GM21619 (cell line): ENCODE results near the gene GSG1L.
"Not testable (repeated sequence)": the region's sequence is repeated elsewhere in the genome, so short reads cannot be mapped to it uniquely, and the experiment has no call there.

Source experiments
- ATAC-seq: cut with Tn5 transposase; IDR thresholded peaks from one replicate; pipeline ENCODE4 v1.9.1; 2021; ENCODE audit not compliant: unreplicated experiment

Gene GSG1L

DNA sequence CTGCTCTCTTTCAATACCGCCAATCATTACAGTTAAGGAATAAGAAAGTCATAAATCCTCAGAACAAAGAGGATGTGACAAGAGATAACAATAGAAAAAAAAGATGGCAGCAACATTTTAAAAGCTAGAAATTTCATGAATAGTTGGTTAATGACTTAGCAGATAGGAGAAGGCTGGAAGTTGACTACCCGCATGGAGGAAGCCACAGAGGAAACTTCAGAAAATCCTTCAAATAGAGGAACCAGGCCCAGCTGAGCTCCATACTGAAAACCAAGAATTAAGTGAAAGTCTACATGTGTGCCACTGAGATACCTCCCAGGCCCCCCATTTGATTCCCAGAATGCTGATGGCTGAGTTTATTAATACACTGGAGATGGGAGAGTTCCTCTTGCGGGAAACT lies 109.3 kb downstream of the GSG1L start:
- ATAC-seq: no peak

DNA sequence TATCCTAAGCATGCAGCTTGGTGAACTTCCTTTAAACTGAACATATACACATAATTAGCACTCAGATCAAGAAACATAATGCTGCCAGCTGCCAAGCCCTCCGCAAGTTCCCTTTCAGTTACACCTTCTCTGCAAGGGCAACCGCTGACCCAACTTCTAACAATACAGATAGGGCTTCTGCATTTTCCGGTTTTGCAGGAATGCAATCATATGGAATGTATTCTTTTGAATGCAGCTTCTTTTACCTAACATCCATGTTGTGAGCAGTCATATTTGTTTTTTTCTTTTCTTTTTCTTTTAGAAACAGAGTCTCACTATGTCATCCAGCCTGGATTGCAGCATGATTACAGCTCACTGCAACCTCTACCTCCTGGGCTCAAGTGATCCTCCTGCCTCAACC lies 110.7 kb downstream of the GSG1L start:
- no peak for ATAC-seq

DNA sequence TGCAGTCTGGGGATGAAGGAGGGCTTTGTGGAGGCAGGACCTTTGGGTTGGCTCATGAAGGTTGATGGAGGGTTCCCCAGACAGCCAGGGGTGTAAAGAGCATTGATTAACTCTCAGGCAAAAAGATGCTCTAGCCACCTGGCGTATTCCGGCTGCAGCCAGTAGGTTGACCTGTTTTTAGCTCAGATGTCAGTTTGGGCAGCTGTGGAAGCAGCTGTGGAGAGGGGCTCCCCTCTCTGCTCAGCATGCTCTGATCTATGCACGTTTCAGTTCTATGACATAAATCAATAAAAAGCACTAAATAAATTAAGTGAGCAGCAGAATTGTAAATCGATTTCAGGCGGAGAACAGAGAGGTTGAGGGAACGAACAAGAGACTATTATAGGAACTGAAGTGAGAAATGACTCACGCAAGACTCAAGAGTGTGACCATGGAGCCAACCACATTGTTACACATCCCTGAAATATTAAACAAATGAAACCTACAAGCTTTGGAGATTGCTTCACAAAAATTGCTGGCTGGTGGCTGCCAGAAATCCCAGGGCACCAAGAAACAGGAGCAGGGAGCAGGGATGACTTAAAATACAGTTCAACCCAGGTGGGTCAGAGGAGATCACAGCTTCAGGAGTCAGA lies 111.9 kb downstream of the GSG1L start:
- no peak for ATAC-seq

DNA sequence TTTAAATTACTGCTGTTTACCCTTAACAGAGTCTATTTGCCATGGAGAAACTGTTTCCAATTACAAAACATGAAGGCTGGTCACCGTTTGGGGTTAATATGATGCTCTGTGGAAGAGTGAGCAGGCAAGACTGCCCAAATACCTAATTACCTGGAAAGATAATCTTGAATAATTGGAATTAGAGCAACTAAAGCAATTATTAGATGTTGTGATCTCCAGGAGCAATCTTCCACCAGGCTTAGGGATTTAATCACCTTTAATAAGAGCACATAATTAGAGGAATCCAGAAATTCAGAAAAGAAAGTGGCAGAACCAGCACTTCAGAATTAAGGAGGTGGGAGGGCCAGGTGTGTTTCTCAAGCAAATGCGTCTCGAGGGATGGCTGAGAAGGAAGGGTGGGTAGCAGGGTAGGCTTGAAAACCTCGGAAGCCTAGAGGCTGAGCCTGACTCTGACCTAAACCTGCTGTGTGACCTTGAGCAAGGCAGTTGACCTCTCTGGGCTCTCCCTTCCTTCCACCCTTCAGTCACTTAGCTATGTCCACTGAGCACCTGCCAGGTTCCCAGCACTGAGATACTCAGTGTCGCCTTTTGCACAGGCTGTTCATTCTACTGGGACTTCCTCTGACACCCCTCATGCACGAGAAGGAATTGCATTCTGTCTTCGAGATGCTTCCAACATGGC lies 113.2 kb downstream of the GSG1L start:
- no peak for ATAC-seq

DNA sequence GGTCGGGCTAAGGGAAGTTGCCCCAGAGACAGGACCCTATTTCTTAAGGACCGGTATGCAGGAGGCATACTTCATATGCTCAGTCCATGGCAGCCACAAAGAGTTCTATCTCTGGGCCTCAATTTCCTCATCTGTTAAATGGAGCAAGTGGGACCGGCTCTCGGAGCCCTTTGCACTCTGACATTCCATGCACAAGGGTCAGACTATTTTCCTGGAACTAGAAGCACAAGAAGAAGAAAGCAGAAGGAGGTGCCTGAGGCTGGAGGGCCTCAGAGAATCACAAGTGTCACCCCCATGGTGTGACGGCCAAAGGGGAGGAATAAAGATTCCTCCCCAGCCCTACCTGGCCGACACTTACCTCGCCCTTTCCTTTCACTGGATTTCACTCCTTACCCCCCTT lies 115.8 kb downstream of the GSG1L start:
- ATAC-seq: no peak

DNA sequence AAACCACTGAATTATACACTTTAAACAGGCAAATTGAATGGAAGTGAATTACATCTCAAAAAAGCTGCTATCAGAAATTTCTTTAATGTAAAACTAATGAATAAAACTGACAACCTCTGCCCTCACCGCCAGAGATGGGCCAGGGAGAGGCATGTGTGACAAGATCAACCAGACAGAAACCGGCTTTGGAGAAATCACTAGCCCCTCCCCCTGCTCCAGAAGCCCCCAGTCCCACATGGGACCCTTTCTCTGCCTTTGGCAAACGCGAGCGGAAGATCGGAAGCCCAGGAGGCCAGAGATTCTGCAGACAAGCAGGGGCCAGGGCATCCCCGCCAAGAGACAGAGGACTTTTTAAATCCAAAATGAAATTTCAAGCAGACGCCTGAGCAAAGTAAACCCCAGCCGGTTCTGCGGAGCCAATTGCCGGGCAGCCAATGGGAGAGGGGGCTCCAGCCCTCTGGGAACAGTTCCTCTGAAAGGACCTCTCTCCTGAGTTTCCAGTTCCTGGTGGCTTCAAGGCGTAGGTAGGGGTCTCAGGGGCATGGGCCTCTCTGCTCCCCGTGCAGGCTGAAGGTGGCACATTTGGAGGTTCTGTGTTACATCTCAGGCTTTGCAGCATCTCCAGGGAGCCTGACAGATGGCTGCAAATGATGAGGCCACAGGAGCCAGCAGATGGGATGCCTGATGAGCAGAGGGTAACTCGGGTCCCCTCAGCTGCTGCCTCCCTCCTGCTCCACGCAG lies 118.1 kb downstream of the GSG1L start:
- no peak for ATAC-seq

DNA sequence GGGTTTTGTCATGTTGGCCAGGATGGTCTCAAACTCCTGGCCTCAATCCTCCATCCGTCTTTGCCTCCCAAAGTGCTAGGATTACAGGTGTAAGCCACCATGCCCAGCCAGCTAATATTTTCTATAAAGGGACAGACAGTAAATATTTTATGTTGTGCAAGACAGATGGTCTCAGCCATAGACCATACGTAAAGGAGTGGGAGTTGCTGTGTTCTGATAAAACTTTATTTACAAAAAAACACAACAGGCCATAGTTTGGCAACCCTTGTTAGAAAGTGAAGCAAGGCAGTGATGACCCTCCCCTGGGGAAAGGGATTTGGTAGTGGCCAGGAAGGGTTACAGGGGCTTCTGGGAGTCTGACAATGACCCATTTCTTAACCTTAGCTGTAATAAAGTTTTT lies 119.7 kb downstream of the GSG1L start:
- no peak for ATAC-seq

DNA sequence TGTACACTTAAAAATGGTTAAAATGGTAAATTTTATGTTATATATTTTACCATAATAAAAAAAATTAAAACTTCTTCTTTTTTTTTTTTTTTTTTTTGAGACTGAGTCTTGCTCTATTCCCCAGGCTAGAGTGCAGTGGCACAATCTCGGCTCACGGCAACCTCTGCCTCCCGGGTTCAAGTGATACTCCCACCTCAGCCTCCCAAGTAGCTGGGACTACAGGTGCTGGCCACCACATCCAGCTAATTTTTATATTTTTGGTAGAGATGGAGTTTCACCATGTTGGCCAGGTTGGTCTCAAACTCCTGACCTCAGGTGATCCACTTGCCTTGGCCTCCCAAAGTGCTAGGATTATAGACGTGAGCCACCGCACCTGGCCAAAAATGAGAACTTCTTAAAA lies 121.4 kb downstream of the GSG1L start:
- not testable (repeated sequence) for ATAC-seq

DNA sequence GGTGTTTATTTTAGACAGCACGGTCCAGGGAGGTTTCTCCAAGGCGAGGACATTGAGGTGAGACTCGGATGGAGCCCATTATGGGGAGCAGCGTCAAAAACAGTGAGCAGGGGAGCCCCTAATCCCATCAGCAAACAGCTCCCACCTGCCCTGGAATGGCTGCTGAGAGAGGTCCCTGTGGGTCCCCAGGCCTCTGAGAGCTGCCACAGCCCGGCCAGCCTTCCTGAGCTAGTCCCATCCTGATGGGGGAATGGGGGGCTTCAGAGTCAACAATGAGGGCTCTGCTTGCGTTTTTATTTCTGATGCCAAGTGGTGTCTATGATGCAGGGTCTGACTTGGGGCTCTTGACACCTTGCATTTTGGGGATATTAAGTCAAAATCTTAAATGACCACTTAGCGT lies 128.4 kb downstream of the GSG1L start:
- no peak for ATAC-seq

DNA sequence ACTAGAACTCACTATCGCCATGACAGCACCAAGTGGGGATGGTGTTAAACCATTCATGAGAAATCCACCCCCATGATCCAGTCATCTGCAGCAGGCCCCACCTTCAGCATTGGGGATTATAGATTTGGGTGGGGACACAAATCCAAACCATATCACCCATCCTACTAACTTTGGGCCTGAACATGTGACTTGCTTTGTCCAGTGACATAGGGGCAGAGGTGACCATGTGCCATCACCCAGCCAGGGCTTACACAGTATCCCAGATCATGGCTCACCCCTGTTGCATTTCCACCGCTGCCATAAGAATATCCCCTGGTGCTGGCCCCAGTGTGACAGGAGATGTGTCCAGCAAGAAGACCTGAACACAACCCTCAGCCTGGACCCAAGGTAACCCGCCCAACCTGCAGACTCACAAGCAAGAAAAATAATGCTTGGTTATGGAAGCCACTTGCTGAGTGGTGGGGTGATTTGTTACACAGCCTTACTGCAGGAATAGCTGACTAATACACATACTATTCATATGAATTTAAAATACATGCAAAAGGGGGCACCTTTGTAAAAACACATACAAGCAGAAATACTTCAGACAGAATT lies 130.9 kb downstream of the GSG1L start:
- no peak for ATAC-seq

DNA sequence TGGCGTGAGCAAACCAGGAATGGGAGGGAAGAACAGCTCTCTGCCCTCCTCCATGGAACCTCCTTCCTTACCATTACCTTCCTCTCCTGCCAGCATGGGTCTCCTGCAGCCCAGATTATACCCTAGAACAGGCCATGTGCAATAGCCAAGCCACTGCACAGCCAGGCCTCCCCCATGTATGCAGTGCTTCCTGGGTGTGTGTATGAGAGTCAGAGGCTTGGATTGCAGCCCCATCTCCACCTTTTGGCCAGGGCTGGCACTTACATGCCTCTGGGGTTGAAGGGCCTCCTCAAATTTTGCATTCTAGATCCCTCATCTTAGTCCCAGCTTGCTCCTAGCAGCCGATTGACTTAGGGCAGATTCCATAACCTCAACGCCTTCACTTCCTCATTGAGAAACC lies 133.7 kb downstream of the GSG1L start:
- ATAC-seq: no peak

DNA sequence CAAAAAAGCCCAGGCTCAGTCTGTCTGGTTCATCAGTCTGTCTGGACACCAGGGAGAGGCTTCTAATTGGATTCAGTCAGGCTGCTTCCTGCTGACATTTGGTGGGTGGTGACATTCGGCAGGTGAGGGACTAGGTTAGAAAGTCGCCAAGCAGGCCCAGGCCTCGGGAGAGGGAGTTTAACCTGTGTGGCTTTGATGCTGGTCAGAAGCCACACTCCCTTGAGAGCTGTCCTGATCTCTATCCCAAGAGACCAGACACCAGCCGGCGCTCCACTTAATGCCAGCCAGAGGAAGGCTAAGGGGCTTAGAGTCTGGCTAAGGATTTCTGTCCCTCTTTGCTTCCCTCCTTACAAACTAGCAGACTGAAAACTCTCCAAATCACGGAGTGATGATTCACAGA lies 135.0 kb downstream of the GSG1L start:
- ATAC-seq: no peak

DNA sequence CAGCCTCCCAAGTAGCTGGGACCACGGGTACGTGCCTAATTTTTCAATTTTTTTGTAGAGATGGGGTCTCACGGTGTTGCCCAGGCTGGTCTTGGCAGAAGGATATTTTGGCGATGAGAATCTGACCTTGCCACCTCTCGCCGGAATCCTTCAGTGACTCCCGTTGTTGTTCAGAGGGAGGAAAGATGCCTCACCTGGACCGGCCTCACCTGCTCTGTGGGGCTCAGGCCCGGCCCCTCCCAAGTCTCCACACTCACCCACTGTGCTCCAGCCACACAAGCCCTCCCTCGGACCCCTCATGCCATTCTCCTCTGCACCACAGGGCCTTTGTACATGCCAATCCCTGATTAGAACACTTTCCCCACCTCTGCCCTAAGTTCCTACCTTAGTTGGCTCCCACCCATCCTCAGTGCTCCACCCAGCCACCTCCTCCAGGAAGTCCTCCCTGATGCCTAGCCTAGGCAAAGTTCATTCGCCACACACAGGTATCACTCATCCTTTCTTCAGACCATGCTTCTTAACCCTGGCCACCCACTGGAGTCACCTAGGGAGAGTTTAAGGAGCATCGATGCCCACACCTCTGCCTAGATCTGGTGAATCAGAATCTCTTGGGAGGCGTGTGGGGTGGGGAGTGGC lies 136.1 kb downstream of the GSG1L start:
- no peak for ATAC-seq

DNA sequence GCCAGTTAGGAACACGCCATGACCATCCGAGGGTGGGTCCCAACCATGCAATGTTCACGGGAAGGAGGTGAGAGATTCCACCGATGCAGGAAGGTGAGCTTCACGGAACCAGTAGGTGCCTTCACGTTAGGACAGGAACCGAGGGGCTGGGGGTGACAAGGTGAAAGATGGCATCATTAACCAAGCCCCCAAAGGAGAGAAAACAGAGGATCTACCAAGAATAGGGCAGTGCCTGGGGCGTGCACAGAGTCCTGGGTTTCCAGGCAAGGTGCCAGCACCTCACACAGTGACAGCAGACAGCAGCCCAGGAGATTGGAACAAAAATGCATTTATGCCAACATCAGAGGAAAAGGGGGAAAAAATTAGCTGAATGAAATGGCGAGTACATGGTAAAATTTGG lies 137.9 kb downstream of the GSG1L start:
- ATAC-seq: no peak

DNA sequence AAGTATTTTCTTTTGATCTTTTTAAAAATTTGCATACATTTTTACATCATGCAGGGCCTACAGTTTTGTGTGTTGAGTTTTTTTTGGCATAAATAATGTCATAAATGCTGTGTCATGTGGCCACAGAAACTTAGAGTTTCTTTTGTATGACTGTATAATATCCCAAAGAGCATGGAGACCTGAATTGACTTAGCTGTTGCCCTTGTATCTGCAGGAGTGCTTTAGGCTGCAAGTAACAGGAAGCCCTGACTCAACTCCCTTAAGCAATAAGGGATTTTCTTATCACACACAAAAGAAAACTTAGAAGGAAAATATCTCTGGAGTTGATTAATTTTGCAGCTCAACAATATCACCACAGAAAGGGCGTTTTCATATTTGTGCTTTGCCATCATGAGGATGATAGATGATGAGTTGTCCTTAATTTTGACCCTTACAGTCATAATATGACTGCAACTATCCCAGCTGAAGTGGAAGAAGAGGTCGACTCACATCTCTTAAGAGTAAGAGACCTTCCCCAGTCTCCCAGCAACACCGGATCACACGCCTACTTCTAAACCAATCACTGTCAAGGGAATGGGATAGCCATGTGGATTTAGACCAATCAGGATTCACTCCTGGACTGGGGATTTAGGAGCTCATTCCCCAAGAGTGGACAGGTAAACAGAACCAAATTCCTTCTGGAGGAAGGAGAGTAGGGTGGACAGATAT lies 138.9 kb downstream of the GSG1L start:
- no peak for ATAC-seq

DNA sequence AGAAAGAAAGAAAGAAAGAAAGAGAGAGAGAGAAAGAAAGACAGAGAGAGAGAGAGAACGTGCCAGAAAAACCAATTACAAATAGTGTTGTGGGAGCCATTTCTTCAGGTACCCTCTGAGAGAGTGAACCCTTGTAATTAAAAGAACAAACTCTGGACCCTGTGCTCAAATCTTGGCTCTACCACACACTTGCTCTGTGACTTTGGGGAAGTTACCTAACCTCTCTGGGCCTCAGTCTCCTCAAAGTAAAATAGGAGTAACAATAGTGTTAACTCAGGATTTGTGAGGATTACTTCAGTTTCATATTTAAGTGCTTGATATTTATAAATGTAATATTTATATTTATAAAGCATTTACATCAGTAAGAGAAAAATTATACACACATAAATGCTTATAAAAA lies 139.8 kb downstream of the GSG1L start:
- no peak for ATAC-seq

DNA sequence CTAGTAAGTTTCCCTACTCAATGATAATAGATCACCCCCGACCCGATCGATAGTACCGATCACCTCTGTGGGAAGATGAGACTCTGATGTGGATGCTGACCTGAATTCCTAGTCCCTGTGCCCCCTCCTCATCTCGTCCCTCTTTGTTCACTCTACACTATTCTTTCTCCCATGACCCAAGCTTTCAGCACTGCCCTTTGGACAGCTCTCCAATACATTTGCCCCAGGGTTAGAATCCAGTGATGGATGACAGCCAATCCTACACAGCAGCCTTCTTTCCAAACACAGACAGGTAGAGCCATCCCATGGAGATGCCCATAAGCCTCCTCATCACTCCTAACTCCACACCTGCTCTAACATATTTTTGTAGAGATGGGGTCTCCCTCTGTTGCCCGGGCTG lies 141.1 kb downstream of the GSG1L start:
- no peak for ATAC-seq

DNA sequence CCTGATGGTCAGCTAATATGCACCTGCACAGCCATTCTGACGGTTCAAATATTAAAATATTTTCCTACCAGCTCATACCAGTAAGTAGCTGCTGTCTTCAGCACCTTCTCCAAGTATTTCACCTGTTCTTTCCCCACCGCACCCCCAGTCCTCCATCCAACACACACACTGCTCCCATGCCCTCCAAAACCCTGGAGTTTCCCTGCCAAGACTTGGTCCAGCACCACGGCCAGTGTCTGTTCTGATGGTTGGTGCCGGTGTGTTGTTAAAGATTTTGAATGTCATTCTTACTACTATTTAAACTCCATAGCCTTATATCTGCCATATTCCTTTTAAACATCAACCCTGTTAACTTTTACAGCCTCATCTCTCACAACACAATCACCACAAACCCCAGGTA lies 142.4 kb downstream of the GSG1L start:
- ATAC-seq: no peak

DNA sequence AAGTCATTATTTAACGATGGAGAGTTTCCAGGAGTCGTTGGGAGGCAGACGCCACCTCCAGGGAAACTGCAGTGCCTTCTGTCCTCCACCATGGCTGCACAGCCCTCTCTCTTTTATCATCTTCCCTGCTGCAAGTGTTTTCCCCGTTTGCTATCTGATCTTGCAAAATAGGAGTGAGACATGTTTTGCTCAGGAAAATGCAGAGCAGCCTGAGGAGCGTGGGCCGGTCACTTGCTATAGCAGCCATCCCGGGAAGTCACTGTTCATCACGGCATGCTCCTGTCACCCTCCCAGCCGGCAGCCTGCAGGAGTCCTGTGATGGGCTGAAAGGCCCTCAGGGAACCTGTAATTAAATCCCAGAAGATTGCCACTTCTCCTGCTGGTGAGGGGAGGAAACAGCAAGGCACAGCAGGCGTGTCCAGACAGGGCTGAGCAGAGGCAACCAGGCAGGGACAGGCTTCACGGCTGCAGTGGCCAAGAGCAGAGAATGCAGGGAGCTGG lies 143.1 kb downstream of the GSG1L start:
- ATAC-seq: no peak

DNA sequence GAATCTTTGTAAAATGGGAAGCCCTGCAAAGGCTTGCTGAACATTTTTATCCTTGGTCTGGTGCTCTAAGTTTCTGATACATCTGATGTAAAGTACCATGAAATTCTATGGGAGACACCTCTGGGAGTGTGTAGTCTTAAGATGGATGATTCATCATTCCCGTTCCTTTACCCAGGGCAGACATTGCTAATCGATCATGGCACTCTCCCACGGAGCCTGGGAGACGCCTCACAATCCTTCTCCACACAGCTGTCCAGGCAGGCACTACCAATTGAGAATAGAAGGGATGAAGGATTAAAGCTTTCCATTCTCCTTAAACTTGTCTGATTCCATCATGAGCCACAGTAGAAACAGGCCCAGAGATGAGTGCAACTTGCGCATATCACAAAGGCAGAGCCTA lies 144.8 kb downstream of the GSG1L start:
- no peak for ATAC-seq

DNA sequence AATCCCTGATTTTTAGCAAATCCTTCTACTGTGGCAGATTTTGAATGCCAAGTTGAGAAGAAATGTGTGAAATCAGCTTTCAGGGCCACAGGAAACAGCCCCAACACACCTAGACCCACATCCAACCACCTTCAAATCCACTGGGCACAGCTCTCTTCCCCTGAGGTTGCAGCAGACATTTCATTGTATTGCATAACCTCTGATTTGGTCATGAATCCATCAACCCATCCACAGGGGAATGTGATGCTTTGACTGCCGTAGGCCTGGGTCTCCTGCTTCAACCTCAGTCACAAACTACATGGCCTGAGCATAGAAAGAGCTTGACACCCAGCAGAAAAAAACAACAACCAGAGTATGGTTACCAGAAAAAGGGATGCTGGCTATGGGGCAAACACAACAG lies 145.6 kb downstream of the GSG1L start:
- ATAC-seq: no peak
